Hair follicular keratinocyte (primary cell): ENCODE results near the gene NUBPL. TPM values are rescaled to one million over a fixed set of nuclear protein-coding genes. Genes with fewer than 3 reads are reported as not detected.

Experiments
- total RNA-seq: library from RNA; depleted of rRNA; stranded (reverse); fragments of >200 nt; gene quantifications from 2 replicates; pipeline ENCODE4 v1.2.3, GENCODE V29; 2015

NUBPL gene
- 9.8 and 15.0 TPM in 2 replicates for total RNA-seq

GRCh38 chr14:31561155-31561846 lies at the start of gene NUBPL:
Gene NUBPL (plus strand): TSS chr14:31561404. CDS start chr14:31561440, 36 bp downstream.

Other genes starting within 250 kb of the NUBPL start
- gene HEATR5A, start 140.9 kb upstream of the NUBPL start, total RNA-seq: 15.1 and 17.6 TPM in 2 replicates
- gene DTD2, start 103.9 kb upstream of the NUBPL start, total RNA-seq: 34.3 and 36.6 TPM in 2 replicates
- not detected in 2 replicates for gene GPR33, start 73.4 kb upstream of the NUBPL start, total RNA-seq